ENCODE measurements around the gene XPC.

GRCh38 chr3:14170531-14171159 is 7.8 kb downstream of the XPC start:
- TF ChIP-seq CTCF (IDR thresholded peaks at IDR 0.05) (no peak), TCF7L2 (IDR thresholded peaks at IDR 0.05; ENCODE audit: low read depth, low read length) (no peak), POLR2AphosphoS5 (IDR thresholded peaks at IDR 0.05; ENCODE audit: low read depth, low read length) (no peak)
